Stimulated activated CD4-positive, alpha-beta T cell treated with anti-CD3 and anti-CD28 coated beads, Interleukin-12 subunit alpha, Interleukin-12 subunit beta, amount 100 ng/mL, for 24 hours (primary cell): ENCODE measurements around the gene CACNG8.
"Not testable (repeated sequence)": the region's sequence is repeated elsewhere in the genome, so short reads cannot be mapped to it uniquely, and the experiment has no call there.

Experiments
- DNase-seq, 2 experiments: peaks; one replicate each; pipeline ENCODE4 v3.0.0-alpha.2; 2020; ENCODE audit warnings: low read depth in 2 of 2

CACNG8 gene

DNA sequence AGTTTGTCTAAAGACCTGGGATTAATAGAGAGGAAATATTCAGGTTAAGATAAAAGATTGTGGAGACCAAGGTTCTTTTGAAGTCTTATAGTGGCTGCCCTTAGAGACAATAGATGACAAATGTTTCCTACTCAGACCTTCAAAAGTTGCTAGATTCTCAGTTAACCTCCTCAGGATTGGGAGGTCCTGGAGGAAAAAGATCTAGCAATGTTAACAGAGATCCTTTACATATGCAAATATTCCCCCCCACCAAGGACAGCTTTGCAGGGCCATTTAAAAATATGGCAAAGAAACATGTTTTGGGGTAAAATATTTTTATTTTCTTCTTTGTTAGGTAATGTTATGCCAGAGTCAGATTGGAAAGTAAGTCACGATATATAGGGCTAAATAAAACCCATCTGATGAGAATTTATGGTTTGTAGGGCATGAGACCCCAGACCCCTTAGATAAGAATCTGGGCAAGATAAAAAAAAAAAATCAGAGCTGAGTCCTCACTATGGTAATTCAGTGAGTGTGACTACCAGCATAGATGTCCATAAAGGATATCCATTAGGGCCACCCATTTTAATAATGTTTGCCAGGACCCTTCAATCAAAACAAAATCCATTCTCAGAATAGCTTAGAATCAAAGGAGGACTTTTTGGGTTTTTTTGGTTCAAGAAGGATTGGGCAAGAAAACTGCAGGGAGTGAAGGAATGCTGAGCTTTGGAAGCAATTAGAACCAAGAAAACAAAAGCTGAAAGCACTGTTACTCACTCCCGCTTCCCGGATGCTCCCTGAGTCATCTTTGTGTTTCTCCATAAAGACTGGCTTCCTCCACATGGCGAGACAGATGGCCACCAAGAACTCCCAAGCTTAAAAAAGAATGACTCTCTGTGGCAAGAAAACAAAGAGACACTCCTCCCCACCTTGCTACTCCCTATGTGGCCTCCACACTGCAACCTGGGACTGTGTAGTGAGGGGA, 72.8 kb downstream of the CACNG8 start:
- DNase-seq: no peak

DNA sequence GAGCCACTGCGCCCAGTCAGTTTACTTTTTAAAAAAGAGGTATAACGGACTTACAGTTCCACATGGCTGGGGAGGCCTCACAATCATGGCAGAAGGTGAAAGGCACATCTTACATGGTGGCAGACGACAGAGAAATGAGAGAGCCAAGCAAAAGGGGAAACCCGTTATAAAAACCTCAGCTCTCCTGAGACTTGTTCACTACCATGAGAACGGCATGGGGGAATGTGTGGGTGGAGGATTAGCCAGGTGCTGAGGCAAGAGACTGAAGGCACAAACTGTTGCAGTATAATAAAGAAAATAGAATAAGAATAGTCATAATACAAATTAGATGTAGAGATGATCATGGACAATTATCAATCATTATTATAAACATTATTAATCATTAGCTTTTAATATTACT, 73.8 kb downstream of the CACNG8 start:
- DNase-seq: not testable (repeated sequence)
